Naive B cell (primary cell): ENCODE results near the gene USP2. TPM values are rescaled to one million over a fixed set of nuclear protein-coding genes. Genes with fewer than 3 reads are reported as not detected.

ENCODE experiments used
- ATAC-seq, 2 donors: fragments of 150-1000 bp; cut with Tn5 transposase; 2 replicates each; pipeline ENCODE4 v1.10.0; 2021; ENCODE audit warnings: low read depth in 2 of 2, mild to moderate bottlenecking in 2 of 2, moderate library complexity in 2 of 2
- DNase-seq: peaks from one replicate; pipeline ENCODE4 v3.0.0; 2022
- H3K27ac Mint-ChIP-seq, 6 donors: one replicate each; pipeline ENCODE4 v1.8.0; 2020 to 2022; ENCODE audit warnings: mild to moderate bottlenecking in 6 of 6, mixed read lengths in 6 of 6, moderate library complexity in 5 of 6, inconsistent platforms in 2 of 6
- H3K27me3 Mint-ChIP-seq, 3 donors: one replicate each; pipeline ENCODE4 v1.8.0; 2021 to 2022; ENCODE audit warnings: mixed read lengths in 3 of 3, mild to moderate bottlenecking in 1 of 3
- H3K36me3 Mint-ChIP-seq, 2 donors: one replicate each; pipeline ENCODE4 v1.8.0; 2020 to 2022; ENCODE audit warnings: mixed read lengths in 2 of 2, inconsistent platforms in 1 of 2, mild to moderate bottlenecking in 1 of 2
- H3K4me1 Mint-ChIP-seq, 3 donors: one replicate each; pipeline ENCODE4 v1.8.0; 2020 to 2022; ENCODE audit warnings: mixed read lengths in 3 of 3, inconsistent platforms in 1 of 3, mild to moderate bottlenecking in 1 of 3, moderate library complexity in 1 of 3
- H3K4me3 Mint-ChIP-seq, 8 donors: one replicate each; pipeline ENCODE4 v1.8.0; 2020 to 2022; ENCODE audit warnings: mild to moderate bottlenecking in 8 of 8, mixed read lengths in 8 of 8, moderate library complexity in 8 of 8, inconsistent platforms in 2 of 8
- H3K9me3 Mint-ChIP-seq, 7 donors: one replicate each; pipeline ENCODE4 v1.8.0; 2020 to 2022; ENCODE audit warnings: mixed read lengths in 7 of 7, mild to moderate bottlenecking in 5 of 7, inconsistent platforms in 2 of 7, moderate library complexity in 1 of 7
- polyA plus RNA-seq, 6 donors: library from polyadenylated mRNA; unstranded; fragments of 300-500 nt; fragmentation: Illumina TruSeq; gene quantifications; one replicate each; pipeline ENCODE4 v1.2.3, GENCODE V29; 2021; ENCODE audit warnings: low read depth in 6 of 6

The USP2 gene
- polyA plus RNA-seq, 6 donors from 2014 or later: not detected

DNA sequence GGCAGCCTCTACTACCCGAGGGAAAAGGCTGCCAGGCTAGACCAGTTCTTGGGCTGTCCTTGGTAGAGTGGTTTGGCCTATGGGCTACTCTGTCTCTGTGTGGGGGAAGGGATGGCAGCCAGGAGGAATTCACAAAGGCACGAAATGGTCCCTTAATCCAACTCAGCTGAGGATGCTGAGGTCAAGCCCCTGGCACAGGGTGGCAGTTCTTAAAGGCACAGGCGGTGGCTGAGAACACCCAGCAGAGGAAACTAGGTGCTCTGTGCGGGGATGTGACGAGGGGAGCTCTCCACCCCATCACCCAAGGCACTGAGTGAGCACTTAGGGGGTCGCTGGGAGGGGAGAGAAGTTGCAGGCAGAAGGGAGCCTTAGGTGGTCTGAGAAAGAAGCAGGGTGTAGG is 34.9 kb downstream of the USP2 start, which contains the start of gene MFRP:
Gene MFRP (minus strand): TSS at position 101 of the 400 bp plus-strand sequence. CDS start 192 bp downstream, outside the sequence.
- Mint-ChIP-seq H3K4me1 (peaks cover 0 to 6% (median 3%) of the 10 kb centered on the region in 3 donors), H3K27ac (no peak within 1 kb of the TSS), H3K36me3 (no peaks in the 10 kb centered on the region), H3K9me3 (no peaks in the 10 kb centered on the region), H3K27me3 (peaks cover 26 to 74% (median 72%) of the 10 kb centered on the region in 3 donors), H3K4me3 (no peak within 1 kb of the TSS)
- DNase-seq (no peak), ATAC-seq (no peak)

DNA sequence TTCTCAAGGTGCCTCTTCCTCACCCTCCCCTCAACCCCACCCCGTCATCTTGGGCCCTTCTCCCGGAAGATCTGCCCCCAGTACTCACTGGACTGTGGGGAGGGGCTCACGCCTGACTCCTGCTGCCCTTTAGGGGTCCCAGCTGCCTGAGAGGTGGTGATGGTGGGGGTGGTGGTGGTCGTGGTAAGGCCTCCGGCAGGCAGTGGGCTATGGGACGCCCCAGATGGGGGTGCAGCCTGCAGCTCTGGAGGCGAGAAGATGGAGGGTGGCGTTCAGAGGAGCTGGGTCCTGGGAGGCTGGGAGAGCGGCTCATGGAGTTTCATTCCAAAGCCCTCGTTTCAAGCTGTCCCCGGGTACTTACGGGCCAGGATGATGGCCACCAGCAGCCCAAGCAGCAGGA is 35.8 kb downstream of the USP2 start:
- no peaks in the 10 kb centered on the region for H3K36me3 Mint-ChIP-seq
- H3K4me1 Mint-ChIP-seq: peaks cover 8 to 15% (median 12%) of the 10 kb centered on the region in 3 donors
- H3K27me3 Mint-ChIP-seq: peaks cover 26 to 72% (median 72%) of the 10 kb centered on the region in 3 donors
- DNase-seq (no peak), ATAC-seq (no peak)
- H3K9me3 Mint-ChIP-seq: no peaks in the 10 kb centered on the region
- no peak overlapping the region for H3K27ac Mint-ChIP-seq
- H3K4me3 Mint-ChIP-seq: no peak overlapping the region

DNA sequence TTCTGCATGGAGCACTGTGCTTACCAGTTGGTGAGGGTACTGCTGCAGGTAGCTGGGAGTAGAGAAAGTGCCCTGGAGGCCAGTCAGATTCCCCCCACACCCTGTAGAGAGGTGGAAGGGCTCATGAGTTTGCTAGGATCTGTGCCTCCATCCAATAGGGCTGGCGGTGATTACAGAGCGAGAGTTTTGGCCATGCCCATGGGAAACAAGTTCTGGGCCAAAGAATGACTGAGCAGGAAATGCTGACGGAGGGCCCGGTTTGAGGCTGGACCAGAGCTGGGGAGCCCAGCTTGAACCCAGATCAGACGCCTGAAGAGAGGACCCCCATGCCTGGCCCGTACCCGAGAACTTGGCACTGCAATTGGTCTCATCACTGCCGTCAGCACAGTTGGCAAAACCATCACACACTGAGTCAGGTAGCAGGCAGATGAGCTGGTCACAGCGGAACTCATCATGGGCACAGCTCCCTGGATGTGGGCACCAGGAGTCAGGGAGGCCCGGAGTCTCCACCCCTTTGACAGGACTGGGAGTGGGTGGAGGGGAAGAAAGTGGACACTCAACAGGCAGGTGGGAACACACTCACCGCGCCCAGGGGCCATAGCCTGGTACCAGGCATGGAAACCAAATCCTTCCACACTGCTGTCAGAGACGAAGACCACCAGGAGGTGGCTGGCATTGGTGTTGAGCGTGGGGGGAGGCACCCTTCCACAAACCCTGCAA is 37.0 kb downstream of the USP2 start:
- ATAC-seq (no peak), DNase-seq (no peak)
- no peaks in the 10 kb centered on the region for H3K9me3 Mint-ChIP-seq
- no peak overlapping the region for H3K27ac Mint-ChIP-seq
- peaks cover 8 to 17% (median 15%) of the 10 kb centered on the region in 3 donors for H3K4me1 Mint-ChIP-seq
- peaks cover 0 to under 1% of the 10 kb centered on the region in 2 donors for H3K36me3 Mint-ChIP-seq
- H3K4me3 Mint-ChIP-seq: no peak overlapping the region
- peaks cover 27 to 69% (median 67%) of the 10 kb centered on the region in 3 donors for H3K27me3 Mint-ChIP-seq

DNA sequence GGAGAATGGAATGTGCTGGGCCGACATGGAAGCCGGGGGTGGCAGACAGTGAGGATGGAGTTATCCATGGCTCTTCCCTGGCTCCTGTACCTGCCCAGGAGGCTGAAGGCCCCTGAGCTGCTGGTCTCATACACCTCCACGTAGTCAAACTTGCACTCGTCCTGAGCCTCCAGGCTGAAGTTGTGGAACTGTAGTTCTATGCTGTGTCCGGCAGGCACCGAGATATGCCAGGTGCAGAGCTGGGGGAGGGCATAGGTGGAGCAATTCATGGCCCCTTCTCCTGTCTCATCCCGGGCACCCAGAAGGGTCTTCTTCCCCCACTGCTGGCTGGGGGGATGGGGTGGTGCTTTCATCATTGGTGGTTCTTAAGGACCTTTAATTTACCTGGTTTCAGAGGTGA is 37.8 kb downstream of the USP2 start:
- Mint-ChIP-seq H3K27me3 (peaks cover 31 to 76% (median 74%) of the 10 kb centered on the region in 3 donors), H3K4me1 (peaks cover 12 to 24% (median 22%) of the 10 kb centered on the region in 3 donors), H3K4me3 (no peak overlapping the region), H3K9me3 (no peaks in the 10 kb centered on the region), H3K36me3 (peaks cover 0 to 8% of the 10 kb centered on the region in 2 donors), H3K27ac (no peak overlapping the region)
- DNase-seq (no peak), ATAC-seq (no peak)

DNA sequence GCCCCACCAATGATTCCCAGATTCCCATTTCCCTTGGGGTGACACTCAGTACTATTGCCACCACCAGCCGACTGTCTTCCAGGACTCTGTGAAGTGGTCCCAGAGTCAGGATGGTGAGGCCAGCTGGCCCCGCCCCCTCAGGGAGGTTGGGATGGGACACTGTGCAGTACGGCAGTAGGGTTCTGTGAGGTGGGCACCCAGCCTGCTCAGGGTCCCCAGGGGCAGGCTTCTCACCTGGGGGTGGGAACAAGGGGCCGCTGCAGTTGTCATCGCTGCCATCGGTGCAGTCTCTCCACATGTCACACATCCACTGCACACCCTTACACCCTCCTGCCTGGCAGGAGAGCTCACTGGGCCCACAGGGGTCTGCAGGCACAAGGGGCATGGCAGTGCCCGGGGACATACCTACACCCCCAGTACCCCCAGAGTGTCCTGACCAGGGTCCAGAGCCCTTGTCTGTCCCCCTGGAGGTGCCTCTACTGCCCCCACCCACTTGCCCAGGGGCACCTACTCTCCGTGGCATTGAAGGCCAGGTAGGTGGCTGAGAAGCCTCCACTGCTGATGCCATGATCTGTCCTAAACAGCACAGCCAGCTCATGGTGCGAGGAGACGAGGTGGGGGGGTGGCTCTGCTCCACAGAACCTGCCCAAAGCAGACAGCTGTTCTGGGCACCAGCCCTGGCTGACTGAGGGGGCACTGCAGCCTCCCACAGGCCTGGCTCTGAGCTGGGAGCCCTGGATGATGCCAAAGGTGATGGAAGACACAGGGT is 38.9 kb downstream of the USP2 start:
- DNase-seq: no peak
- H3K27ac Mint-ChIP-seq: no peak overlapping the region

DNA sequence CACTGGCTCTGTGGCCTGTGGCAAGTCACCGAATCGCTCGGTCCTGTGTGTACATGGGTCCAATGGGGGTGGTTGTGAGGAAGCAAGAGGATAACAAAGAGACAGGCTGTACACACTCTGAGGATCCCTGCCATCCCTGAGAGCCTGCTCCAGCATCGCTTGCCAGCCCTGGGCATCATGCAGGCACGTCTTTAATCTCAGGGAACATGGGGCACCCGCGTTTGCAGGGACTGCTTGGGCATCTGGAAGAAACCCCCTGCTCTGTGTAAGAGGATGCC is 39.5 kb downstream of the USP2 start:
- DNase-seq (no peak), ATAC-seq (no peak)
- H3K27ac Mint-ChIP-seq: no peak overlapping the region
- H3K9me3 Mint-ChIP-seq: no peaks in the 10 kb centered on the region
- H3K4me3 Mint-ChIP-seq: peak overlapping the region in 3 of 8 donors; percentile 0 to 69 (median 2)
- H3K4me1 Mint-ChIP-seq: peaks cover 12 to 39% (median 34%) of the 10 kb centered on the region in 3 donors
- peaks cover 0 to 11% of the 10 kb centered on the region in 2 donors for H3K36me3 Mint-ChIP-seq
- H3K27me3 Mint-ChIP-seq: peaks cover 26 to 69% (median 66%) of the 10 kb centered on the region in 3 donors

More for the DNA sequence above, 38.9 kb downstream of the USP2 start:
- peaks cover 12 to 33% (median 30%) of the 10 kb centered on the region in 3 donors for H3K4me1 Mint-ChIP-seq
- peak overlapping the region in 1 of 8 donors; percentile 69 for H3K4me3 Mint-ChIP-seq
- H3K27me3 Mint-ChIP-seq: peaks cover 29 to 74% (median 72%) of the 10 kb centered on the region in 3 donors
- H3K36me3 Mint-ChIP-seq: peaks cover 0 to 11% of the 10 kb centered on the region in 2 donors
- no peaks in the 10 kb centered on the region for H3K9me3 Mint-ChIP-seq
- ATAC-seq: no peak

DNA sequence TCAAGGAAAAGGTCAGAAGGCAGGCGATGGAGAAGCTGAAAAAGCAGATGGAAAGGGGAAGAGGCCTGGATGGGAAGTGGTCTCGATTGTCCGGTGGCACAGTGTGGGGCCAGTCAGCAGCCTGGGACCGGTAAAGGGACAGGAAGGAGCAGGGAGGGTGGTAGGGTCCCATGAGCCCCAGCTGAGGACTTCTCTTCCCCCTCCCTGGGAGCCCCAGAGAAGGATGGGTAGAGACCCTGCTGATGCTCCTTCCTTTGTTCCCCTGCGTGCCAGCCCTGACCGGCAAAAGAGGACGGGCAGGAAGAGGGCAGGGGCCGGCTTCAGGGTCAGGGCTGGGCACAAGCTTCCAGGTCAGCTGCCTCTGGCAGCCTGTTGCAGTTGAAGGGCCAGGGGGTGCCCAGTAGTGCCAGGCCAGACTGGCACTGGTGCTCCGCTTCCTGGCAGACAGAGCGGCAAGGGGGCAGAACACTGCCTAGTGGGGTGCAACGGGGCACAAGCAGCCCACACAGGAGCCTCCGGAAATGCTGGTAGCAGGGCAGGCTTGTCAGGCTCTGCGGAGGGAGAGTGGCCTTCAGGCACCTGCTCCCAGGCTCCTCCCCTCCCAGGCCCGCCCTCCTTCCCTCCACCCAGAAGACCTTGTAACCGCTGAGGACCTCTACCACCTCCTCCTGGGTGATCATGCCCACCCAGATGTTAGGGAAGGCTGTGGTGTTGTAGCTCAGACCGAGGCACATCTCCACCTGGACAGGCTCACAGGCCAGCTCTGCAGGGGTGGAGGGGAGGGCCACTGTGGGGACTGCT is 40.1 kb downstream of the USP2 start:
- ATAC-seq (peak; percentile 52 to 59), DNase-seq (no peak)
- Mint-ChIP-seq H3K27me3 (peaks cover 26 to 64% (median 61%) of the 10 kb centered on the region in 3 donors), H3K36me3 (peaks cover 0 to 11% of the 10 kb centered on the region in 2 donors), H3K9me3 (no peaks in the 10 kb centered on the region), H3K4me3 (peak overlapping the region in 6 of 8 donors; percentile 9 to 87 (median 46)), H3K4me1 (peaks cover 13 to 44% (median 39%) of the 10 kb centered on the region in 3 donors), H3K27ac (peak overlapping the region in 1 of 6 donors; percentile 2)

DNA sequence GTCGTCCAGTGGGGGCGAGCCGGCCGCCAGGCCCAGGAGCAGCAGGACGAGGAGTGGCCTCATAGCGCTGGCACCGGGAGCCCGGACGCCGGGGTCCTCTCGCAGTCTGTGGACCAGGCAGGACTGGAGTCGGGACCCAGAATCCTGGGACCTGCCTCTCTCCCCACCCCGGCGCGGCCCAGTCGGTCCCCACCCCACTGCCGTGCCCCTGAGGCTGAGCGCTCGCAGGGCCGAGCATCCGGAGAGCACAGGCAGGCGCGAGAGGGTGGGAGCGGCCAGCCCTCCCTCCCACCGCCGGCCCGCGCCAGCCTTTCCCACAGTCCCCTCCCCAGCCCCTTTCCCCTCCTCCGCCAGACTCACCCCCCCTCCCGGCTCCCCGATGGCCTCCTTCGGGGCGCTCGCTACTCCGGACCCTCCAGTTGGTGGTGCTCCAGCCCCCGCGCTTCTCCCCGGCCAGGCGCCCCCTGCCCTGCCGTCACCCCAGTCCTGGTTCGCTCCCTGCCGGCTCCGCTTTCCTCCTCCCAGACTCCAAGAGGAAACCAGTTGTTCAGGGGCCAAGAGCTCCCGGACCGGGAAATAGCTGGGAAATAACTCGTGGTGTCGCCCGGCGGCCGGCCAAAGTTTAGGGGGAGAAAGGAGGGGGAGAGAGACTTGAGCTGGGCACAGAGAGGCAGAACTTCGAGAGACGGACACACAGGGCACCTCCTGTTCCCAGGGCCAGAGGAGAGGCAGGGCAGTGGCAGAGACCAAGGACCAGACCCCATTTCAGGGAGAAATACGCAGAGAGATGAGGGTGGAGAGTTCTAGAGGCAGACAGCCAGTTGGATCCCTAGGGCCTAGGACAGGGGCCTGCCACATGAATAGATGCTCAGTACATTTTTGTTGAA is 40.9 kb downstream of the USP2 start, which contains the start of gene C1QTNF5:
Gene C1QTNF5 (minus strand): TSS at position 549 of the 887 bp plus-strand sequence. CDS start 486 bp downstream, at position 63.
- H3K4me3 Mint-ChIP-seq: peak within 1 kb of the TSS in 7 of 8 donors; percentile 0 to 87 (median 48)

DNA sequence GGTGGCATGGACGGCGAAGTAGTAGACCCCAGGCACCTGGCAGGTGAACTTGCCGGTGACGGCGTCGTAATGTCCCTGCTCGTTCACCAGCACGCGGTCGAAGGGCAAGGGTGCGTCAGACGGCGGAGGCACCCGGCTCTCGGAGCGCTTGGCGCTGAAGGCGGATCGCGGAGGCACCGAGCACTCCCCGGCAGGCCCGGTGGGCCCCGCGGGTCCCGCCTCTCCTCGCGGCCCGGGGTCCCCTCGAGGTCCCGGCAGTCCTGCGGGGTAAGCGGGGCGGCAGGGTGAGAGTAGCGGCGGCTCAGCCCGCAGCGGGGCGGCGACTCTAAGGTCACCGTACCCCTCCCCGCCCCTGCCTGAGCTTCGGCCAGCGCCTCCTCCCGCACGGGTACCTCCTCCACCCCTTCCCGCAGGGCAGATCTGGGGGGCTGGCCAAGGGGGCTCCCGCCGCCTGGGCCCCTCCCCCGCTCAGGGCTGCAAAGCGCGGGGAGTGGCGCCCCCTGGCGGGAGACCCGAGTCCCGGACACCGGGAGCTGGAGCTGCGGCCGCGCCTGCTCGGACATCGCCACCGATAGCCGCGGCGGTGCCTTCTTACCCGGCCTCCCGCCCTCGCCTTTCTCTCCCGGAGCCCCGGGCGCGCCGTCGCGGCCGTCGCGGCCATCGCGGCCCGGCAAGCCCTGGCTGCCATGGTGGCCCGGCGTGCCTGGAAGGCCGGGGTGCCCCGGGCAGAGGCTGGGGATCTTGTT is 41.7 kb downstream of the USP2 start:
- Mint-ChIP-seq H3K36me3 (peaks cover 0 to 13% of the 10 kb centered on the region in 2 donors), H3K27ac (peak overlapping the region in 1 of 6 donors; percentile 49), H3K4me3 (peak overlapping the region in 7 of 8 donors; percentile 57 to 84 (median 72)), H3K27me3 (peaks cover 21 to 49% (median 48%) of the 10 kb centered on the region in 3 donors), H3K4me1 (peaks cover 22 to 61% (median 54%) of the 10 kb centered on the region in 3 donors), H3K9me3 (no peaks in the 10 kb centered on the region)
- ATAC-seq: peak; percentile 10 to 25
- no peak for DNase-seq

More for the DNA sequence above, 40.9 kb downstream of the USP2 start, which contains the start of gene C1QTNF5:
- H3K27me3 Mint-ChIP-seq: peaks cover 26 to 56% (median 56%) of the 10 kb centered on the region in 3 donors
- peaks cover 0 to 11% of the 10 kb centered on the region in 2 donors for H3K36me3 Mint-ChIP-seq
- DNase-seq: no peak
- peak within 1 kb of the TSS in 1 of 6 donors; percentile 2 for H3K27ac Mint-ChIP-seq
- no peak for ATAC-seq
- no peaks in the 10 kb centered on the region for H3K9me3 Mint-ChIP-seq
- peaks cover 19 to 53% (median 46%) of the 10 kb centered on the region in 3 donors for H3K4me1 Mint-ChIP-seq

DNA sequence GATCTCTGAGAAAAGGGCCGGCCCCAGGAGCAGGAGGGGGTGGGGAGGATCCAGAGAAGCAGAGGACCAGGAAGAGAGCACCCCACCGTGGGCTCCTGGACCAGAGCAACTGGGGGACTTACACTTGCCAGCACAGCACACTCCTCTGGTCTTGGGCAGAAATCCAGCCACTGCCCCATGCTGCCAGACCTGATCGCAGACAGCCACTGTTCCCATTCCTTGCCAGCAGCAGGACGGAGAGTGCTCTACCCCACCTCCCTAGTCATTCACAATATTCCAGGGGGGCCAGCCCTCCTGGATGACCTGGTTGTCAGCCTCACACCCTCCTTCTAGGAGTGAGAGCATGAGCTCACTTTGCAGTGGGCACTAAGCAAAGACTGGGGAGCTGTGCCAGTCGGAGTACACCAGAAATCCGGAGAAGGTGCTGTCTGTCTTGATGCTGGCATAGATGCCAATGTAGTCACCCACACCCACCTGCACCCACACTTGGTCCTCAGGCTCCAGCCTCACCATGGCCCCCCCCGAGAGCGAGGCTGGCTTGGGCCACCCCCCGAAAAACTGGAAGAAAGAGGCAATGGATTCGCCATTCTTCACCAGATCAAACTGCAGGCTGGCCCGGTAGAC is 42.4 kb downstream of the USP2 start:
- ATAC-seq (no peak), DNase-seq (no peak)
- Mint-ChIP-seq H3K4me1 (peaks cover 27 to 66% (median 60%) of the 10 kb centered on the region in 3 donors), H3K27ac (peak overlapping the region in 2 of 6 donors; percentile 33 to 49), H3K4me3 (peak overlapping the region in 7 of 8 donors; percentile 57 to 84 (median 72)), H3K36me3 (peaks cover 0 to 16% of the 10 kb centered on the region in 2 donors), H3K9me3 (no peaks in the 10 kb centered on the region), H3K27me3 (peaks cover 21 to 44% (median 41%) of the 10 kb centered on the region in 3 donors)

DNA sequence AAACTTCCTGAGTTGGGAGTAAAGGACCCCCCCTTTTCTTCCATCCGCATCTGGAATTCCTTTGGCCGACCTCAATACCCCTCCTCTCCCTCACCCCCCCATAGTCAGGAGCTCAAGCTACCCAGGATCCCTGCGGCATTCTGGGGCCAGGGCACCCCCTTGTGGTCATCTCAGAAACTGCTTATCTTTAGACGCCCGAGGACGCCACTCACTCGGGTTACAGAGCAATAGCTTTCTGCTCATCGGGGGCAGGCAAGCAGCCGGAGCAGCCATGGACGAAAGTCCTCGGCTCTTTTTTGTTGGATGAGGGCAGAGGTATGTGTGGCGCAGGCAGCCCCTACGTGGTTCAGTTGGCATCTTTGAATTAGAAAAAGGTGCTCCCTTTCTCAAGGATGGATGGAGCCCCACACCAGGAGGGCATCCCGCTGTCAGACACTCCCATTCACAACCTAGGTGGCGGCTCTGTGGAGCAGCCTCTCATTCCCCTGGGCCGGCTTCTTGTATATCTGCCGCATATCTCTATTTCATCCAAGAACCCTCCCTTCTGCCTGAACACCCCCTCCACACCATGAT is 43.1 kb downstream of the USP2 start:
- Mint-ChIP-seq H3K27me3 (peaks cover 21 to 40% (median 34%) of the 10 kb centered on the region in 3 donors), H3K4me1 (peaks cover 27 to 72% (median 66%) of the 10 kb centered on the region in 3 donors), H3K4me3 (peak overlapping the region in 7 of 8 donors; percentile 46 to 95 (median 65)), H3K27ac (peak overlapping the region in 1 of 6 donors; percentile 20), H3K9me3 (no peaks in the 10 kb centered on the region), H3K36me3 (peaks cover 0 to 16% of the 10 kb centered on the region in 2 donors)
- peak; percentile 18 to 23 for ATAC-seq
- peak; percentile 54 for DNase-seq
